Measurements from ENCODE around the gene HPSE2.
"Not testable (repeated sequence)": the region's sequence is repeated elsewhere in the genome, so short reads cannot be mapped to it uniquely, and the experiment has no call there.

The HPSE2 gene

GRCh38 chr10:98538472-98538871 lies 697.2 kb downstream of the HPSE2 start:
- DNase-seq, result no peak

GRCh38 chr10:98536551-98536950 lies 699.1 kb downstream of the HPSE2 start:
- no peak for DNase-seq

GRCh38 chr10:98533746-98534445 lies 701.8 kb downstream of the HPSE2 start:
- DNase-seq, result no peak

GRCh38 chr10:98533241-98533640 lies 702.4 kb downstream of the HPSE2 start:
- DNase-seq, result no peak

- DNase-seq, result no peak
These were observed 706.9 kb downstream of the HPSE2 start for GRCh38 chr10:98528805-98529183.

GRCh38 chr10:98528166-98528804 lies 707.4 kb downstream of the HPSE2 start:
- DNase-seq, result no peak

- no peak for DNase-seq
These were observed 709.7 kb downstream of the HPSE2 start for GRCh38 chr10:98525969-98526368.

- no peak for DNase-seq
These were observed 711.5 kb downstream of the HPSE2 start for GRCh38 chr10:98524124-98524523.

- no peak for DNase-seq
These were observed 715.8 kb downstream of the HPSE2 start for GRCh38 chr10:98519841-98520240.

- DNase-seq, result no peak
These were observed 718.0 kb downstream of the HPSE2 start for GRCh38 chr10:98517672-98518071.

GRCh38 chr10:98516352-98516751 lies 719.3 kb downstream of the HPSE2 start:
- no peak for DNase-seq

GRCh38 chr10:98513704-98514103 lies 721.9 kb downstream of the HPSE2 start:
- no peak for DNase-seq

- DNase-seq, result peak; percentile 2
These were observed 723.8 kb downstream of the HPSE2 start for GRCh38 chr10:98511876-98512275.

GRCh38 chr10:98510412-98510995 lies 725.1 kb downstream of the HPSE2 start:
- no peak for DNase-seq

- no peak for DNase-seq
These were observed 725.9 kb downstream of the HPSE2 start for GRCh38 chr10:98509745-98510144.

GRCh38 chr10:98502535-98502934 lies 733.1 kb downstream of the HPSE2 start:
- DNase-seq, result not testable (repeated sequence)

- DNase-seq, result no peak
These were observed 742.9 kb downstream of the HPSE2 start for GRCh38 chr10:98492763-98493162.

- DNase-seq, result no peak
These were observed 745.8 kb downstream of the HPSE2 start for GRCh38 chr10:98489561-98490481.

- no peak for DNase-seq
These were observed 746.8 kb downstream of the HPSE2 start for GRCh38 chr10:98488669-98489430.

- DNase-seq, result no peak
These were observed 748.0 kb downstream of the HPSE2 start for GRCh38 chr10:98487649-98488048.

GRCh38 chr10:98486421-98486820 lies 749.2 kb downstream of the HPSE2 start:
- no peak for DNase-seq

- no peak for DNase-seq
These were observed 749.7 kb downstream of the HPSE2 start for GRCh38 chr10:98485959-98486358.

GRCh38 chr10:98483658-98484057 lies 752.0 kb downstream of the HPSE2 start:
- DNase-seq, result no peak

Data from NCI-H1694 treated with DMSO at 0.1 percent for 48 hours (cell line).